Stimulated activated naive CD4-positive, alpha-beta T cell treated with Interleukin-2 at 50 U/mL for 16 hours (primary cell): ENCODE measurements around the gene NECTIN4.
"Not testable (repeated sequence)": the region's sequence is repeated elsewhere in the genome, so short reads cannot be mapped to it uniquely, and the experiment has no call there.

Experiments used
- DNase-seq: peaks from one replicate; lab custom pipeline; 2025; lab: John Stamatoyannopoulos, UW

The NECTIN4 gene

GRCh38 chr1:161054232-161054631 lies 35.1 kb downstream of the NECTIN4 start:
- no peak for DNase-seq

GRCh38 chr1:161052899-161053298 lies 36.5 kb downstream of the NECTIN4 start:
- no peak for DNase-seq

- DNase-seq: no peak
Observed at GRCh38 chr1:161051219-161051618, 38.1 kb downstream of the NECTIN4 start.

GRCh38 chr1:161048949-161049722 lies 40.2 kb downstream of the NECTIN4 start:
- no peak for DNase-seq

- DNase-seq: no peak
Observed at GRCh38 chr1:161047436-161048420, 41.6 kb downstream of the NECTIN4 start.

- no peak for DNase-seq
Observed at GRCh38 chr1:161046605-161047228, 42.6 kb downstream of the NECTIN4 start.

- peak; percentile 87 for DNase-seq
Observed at GRCh38 chr1:161045736-161046604, 43.4 kb downstream of the NECTIN4 start, which contains the start of gene USF1. USF1 (minus strand) TSS chr1:161045977; CDS start chr1:161043275, 2,702 bp downstream.

GRCh38 chr1:161044908-161045735 lies 44.2 kb downstream of the NECTIN4 start:
- DNase-seq: peak; percentile 39

GRCh38 chr1:161044535-161044907 lies 44.8 kb downstream of the NECTIN4 start:
- DNase-seq: no peak

- DNase-seq: no peak
Observed at GRCh38 chr1:161039546-161039945, 49.8 kb downstream of the NECTIN4 start.

GRCh38 chr1:161039154-161039545 lies 50.2 kb downstream of the NECTIN4 start:
- DNase-seq: no peak

GRCh38 chr1:161038523-161039153 lies 50.7 kb downstream of the NECTIN4 start, which contains the start of gene TSTD1:
TSTD1 (minus strand) TSS chr1:161038964; CDS start chr1:161038889, 75 bp downstream.
- peak; percentile 87 for DNase-seq

GRCh38 chr1:161037661-161038522 lies 51.5 kb downstream of the NECTIN4 start:
- no peak for DNase-seq

GRCh38 chr1:161033751-161034150 lies 55.6 kb downstream of the NECTIN4 start:
- no peak for DNase-seq

- DNase-seq: no peak
Observed at GRCh38 chr1:161032409-161032808, 56.9 kb downstream of the NECTIN4 start.

GRCh38 chr1:161031874-161032273 lies 57.5 kb downstream of the NECTIN4 start:
- no peak for DNase-seq

- not testable (repeated sequence) for DNase-seq
Observed at GRCh38 chr1:161029466-161029865, 59.9 kb downstream of the NECTIN4 start.

GRCh38 chr1:161026954-161027353 lies 62.4 kb downstream of the NECTIN4 start:
- DNase-seq: peak; percentile 5

GRCh38 chr1:161022432-161022831 lies 66.9 kb downstream of the NECTIN4 start:
- DNase-seq: not testable (repeated sequence)
